HG03108 (cell line): ENCODE data around the gene NDUFS3.
"Not testable (repeated sequence)": the region's sequence is repeated elsewhere in the genome, so short reads cannot be mapped to it uniquely, and the experiment has no call there.

ENCODE experiments used
- ATAC-seq: cut with Tn5 transposase; IDR thresholded peaks from one replicate; pipeline ENCODE4 v1.9.1; 2021; ENCODE audit warnings: moderate library complexity; ENCODE audit not compliant: unreplicated experiment

The NDUFS3 gene

GRCh38 chr11:47558695-47559094 is 20.2 kb upstream of the NDUFS3 start:
- ATAC-seq = no peak

GRCh38 chr11:47560426-47560825 is 18.4 kb upstream of the NDUFS3 start:
- no peak for ATAC-seq

GRCh38 chr11:47562393-47562792 is 16.5 kb upstream of the NDUFS3 start:
- ATAC-seq = not testable (repeated sequence)

GRCh38 chr11:47564366-47564765 is 14.5 kb upstream of the NDUFS3 start:
- not testable (repeated sequence) for ATAC-seq

- ATAC-seq = peak; percentile 10
Measured at GRCh38 chr11:47564933-47565339, 13.9 kb upstream of the NDUFS3 start.

- peak; percentile 80 for ATAC-seq
Measured at GRCh38 chr11:47565340-47566148, 13.3 kb upstream of the NDUFS3 start, which contains the start of gene PTPMT1. Gene PTPMT1, plus strand, starts transcription at chr11:47565599. Its CDS starts 24 bp downstream, at chr11:47565623.

GRCh38 chr11:47566149-47566698 is 12.7 kb upstream of the NDUFS3 start:
- no peak for ATAC-seq

GRCh38 chr11:47569646-47570045 is 9.2 kb upstream of the NDUFS3 start:
- no peak for ATAC-seq

- ATAC-seq = no peak
Measured at GRCh38 chr11:47570651-47571356, 8.1 kb upstream of the NDUFS3 start.

GRCh38 chr11:47571357-47571729 is 7.5 kb upstream of the NDUFS3 start:
- no peak for ATAC-seq

GRCh38 chr11:47571895-47572294 is 7.0 kb upstream of the NDUFS3 start:
- ATAC-seq = no peak

- ATAC-seq = no peak
Measured at GRCh38 chr11:47572715-47573255, 6.1 kb upstream of the NDUFS3 start.

- no peak for ATAC-seq
Measured at GRCh38 chr11:47573321-47573720, 5.6 kb upstream of the NDUFS3 start.

GRCh38 chr11:47577460-47578041 is 1.3 kb upstream of the NDUFS3 start:
- ATAC-seq = no peak

GRCh38 chr11:47583844-47584243 is 5.0 kb downstream of the NDUFS3 start:
- ATAC-seq = no peak

GRCh38 chr11:47586098-47586855 is 7.4 kb downstream of the NDUFS3 start, which contains the start of gene FAM180B:
Gene FAM180B, plus strand, starts transcription at chr11:47586678. Its CDS starts 91 bp downstream, at chr11:47586769.
- no peak for ATAC-seq

- no peak for ATAC-seq
Measured at GRCh38 chr11:47587039-47587716, 8.3 kb downstream of the NDUFS3 start.

- ATAC-seq = no peak
Measured at GRCh38 chr11:47587723-47588326, 9.0 kb downstream of the NDUFS3 start.

- ATAC-seq = no peak
Measured at GRCh38 chr11:47589118-47589517, 10.2 kb downstream of the NDUFS3 start.
